ENCODE data around the gene CCT6A.
"Not testable (repeated sequence)": the region's sequence is repeated elsewhere in the genome, so short reads cannot be mapped to it uniquely, and the experiment has no call there.

The CCT6A gene, protein sequence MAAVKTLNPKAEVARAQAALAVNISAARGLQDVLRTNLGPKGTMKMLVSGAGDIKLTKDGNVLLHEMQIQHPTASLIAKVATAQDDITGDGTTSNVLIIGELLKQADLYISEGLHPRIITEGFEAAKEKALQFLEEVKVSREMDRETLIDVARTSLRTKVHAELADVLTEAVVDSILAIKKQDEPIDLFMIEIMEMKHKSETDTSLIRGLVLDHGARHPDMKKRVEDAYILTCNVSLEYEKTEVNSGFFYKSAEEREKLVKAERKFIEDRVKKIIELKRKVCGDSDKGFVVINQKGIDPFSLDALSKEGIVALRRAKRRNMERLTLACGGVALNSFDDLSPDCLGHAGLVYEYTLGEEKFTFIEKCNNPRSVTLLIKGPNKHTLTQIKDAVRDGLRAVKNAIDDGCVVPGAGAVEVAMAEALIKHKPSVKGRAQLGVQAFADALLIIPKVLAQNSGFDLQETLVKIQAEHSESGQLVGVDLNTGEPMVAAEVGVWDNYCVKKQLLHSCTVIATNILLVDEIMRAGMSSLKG

DNA sequence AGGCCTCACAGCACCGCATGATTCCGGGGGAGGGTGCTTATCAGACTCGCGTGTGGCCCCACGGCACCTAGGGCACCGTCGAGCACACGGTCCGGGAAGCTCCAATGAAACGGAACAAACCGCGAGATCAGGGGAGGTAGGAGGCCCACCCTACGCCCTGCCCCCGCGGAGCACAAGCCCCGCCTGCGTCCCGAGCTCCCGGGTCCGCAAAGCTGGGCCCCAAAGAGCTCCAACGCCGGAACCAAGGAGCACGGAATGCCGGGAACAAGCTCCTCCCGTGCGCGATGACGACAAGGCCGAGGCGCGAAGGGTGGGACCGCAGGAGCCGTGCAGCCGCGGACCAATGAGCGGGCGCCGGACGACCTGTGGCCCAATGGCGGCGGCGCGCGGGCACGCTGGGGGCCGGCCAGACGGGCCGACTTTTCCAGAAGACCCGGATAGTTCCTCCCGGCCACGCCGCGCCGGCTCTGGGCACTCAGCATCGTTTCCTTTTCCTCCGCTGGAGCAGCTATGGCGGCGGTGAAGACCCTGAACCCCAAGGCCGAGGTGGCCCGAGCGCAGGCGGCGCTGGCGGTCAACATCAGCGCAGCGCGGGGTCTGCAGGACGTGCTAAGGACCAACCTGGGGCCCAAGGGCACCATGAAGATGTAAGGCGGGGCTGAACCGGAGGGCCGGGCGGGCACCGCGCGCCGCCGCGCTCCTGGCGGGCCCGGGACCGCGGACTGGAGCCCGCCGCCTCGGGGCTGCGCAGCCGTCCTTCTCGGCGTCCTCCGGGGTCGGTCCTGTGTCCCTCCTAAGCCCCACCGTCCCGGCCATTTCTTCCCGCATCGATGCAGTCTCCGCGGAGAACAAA, at the start of gene CCT6A, which contains the start of gene PSPH:
Gene CCT6A (plus strand): TSS at position 427 of the 853 bp plus-strand sequence. CDS start 84 bp downstream, at position 511.
Gene PSPH (minus strand): TSS at position 106 of the 853 bp plus-strand sequence. CDS start 30,232 bp downstream, outside the sequence.
- DNase-seq (ENCODE audit: low read depth): peak; percentile 92

DNA sequence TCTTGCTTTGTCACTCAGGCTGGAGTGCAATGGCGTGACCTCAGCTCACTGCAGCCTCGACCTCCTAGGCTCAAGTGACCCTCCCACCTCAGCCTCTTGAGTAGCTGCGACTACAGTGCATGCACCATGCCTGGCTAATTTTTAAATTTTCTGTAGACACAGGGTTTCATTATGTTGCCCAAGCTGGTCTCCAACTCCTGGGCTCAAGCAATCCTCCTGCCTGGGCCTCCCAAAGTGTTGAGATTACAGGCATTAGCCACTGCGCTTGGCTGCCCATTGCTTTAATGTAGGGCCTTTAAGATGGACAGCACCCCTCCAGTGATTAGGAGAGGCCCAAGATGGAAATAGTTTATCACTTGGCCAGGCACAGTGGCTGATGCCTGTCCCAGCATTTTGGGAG, 47.8 kb upstream of the CCT6A start:
- no peak for DNase-seq (ENCODE audit: low read depth)

DNA sequence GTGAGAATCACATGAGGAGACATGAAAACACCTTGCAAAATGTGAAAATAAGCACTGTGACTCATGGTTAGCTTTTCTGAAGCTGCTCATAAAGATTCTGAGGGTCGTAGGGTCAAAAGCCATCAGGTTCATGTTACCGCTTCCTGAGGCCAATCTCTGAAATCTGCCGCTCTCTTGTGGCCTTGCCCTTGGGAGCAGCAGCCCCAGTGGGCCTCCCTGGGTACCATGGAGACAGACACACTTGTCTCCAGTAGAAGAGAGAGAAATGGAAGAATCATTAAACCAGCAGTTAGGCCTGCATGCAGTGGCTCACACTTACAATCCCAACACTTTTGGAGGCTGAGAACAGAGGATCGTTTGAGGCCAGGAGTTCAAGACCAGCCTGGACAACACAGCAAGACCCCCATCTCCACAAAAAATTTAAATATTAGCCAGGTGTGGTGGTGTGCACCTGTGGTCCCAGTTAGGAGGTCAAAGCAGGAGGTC, 44.4 kb upstream of the CCT6A start:
- no peak for DNase-seq (ENCODE audit: low read depth)

DNA sequence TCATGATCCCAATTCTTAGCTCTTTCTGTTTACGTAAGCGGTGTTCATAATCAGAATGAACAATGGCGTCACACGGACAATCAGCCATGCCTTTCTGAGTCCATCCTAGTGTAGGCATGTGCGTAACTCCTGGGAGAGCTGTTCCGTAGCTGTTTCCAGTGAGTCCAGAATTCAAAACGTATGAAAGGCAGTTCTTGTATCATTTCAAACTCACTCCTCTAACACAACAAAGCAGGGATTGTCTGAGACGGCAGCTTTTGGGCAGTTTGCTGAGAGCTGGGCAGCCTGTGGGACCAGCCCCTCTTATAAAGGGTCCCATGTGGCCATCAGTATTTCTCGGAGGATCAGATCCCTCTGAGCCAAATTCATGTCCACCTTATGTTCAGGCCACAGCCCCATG, 43.7 kb upstream of the CCT6A start:
- no peak for DNase-seq (ENCODE audit: low read depth)

DNA sequence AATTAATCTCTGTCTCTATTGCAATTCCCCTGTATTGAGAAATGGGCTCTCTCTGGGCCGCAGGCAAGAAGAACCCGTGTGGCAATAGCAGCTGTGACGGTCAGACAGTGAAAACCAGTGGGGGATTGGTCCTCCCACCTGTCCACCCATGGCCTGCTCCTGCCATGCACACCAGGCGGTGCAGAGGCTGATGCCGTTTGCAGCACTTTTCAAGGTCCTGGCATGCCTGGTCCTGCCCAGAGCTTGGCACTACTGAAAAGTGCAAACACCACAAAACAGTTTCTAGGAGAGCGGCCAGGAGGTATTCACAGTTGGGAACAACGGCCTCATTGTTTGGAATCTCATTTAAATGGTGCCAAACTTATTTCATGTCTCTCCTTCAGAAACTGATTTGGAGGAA, 41.9 kb upstream of the CCT6A start:
- no peak for DNase-seq (ENCODE audit: low read depth)

DNA sequence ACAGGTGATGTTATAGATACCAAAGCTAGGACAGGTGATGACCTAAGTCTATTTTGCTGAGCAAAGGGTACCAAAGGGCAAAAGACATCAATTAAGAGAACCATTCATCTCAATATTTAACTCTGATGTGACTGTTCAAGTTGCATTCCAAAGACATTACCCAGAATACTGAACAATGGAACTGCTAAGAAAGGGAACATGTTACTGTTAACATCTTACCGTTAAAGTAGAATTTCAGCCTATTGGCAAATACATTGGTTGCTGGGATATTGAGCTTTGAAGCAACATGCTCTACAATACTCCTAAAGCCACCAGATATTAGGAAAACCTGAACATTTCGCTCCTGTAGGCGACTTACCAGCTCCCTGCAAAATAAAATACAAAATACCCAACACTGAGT, 34.5 kb upstream of the CCT6A start:
- DNase-seq (ENCODE audit: low read depth): not testable (repeated sequence)

DNA sequence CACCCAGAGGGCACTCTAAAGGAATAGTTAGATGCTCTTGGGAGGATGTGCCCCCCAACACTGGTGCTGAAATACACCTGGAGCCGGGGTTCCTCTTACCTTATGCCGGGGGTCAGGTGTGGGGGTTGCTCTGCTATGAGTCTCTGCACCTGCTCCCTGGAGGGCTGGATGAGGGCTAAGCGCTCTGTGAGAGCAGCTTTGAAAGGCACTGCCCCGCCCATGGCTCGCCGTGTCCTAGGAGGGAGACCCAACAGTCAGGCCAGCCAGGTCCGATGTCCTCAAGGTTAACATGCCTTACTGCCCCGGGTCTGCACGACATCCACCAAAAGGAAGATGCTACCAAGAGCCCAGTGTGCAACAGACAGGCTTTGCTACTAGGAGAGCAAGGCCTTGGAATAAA, 32.1 kb upstream of the CCT6A start:
- DNase-seq (ENCODE audit: low read depth): no peak

DNA sequence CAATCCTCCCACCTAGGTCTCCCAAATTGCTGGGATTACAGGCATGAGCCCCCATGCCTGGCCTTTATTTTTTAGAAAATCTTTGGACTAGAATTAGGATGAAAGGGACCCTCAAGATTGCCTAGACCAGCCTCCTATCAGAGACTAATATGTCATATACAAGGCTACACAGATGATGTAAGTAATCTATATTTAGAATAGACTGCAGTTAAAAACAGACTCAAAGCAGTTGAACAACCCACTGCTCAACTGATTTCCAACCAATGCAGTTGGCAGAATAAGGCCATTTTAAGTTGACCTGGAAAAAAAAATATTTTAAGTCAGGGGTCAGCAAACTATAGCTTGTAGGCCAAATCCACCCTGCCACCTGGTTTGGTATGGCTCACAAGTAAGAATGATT, 28.1 kb upstream of the CCT6A start:
- no peak for DNase-seq (ENCODE audit: low read depth)

DNA sequence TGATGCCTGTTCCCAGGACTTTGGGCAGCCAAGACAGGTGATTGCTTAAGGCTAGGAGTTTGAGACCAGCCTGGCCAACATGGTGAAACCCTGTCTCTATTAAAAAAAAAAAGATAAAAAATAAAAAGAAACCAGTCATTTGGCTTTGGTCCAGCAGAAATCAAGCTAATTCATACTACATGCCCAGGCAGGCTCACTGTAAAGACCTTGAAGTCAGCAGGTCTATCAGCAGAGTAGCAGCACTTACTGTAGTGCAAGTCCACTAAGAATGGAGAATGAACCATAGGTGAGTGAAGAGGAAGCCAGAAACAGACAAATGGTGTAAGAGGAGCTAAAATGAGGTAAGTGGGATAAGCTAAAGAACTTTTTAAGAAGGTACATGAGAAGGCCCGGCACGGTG, 25.0 kb upstream of the CCT6A start:
- DNase-seq (ENCODE audit: low read depth): no peak

DNA sequence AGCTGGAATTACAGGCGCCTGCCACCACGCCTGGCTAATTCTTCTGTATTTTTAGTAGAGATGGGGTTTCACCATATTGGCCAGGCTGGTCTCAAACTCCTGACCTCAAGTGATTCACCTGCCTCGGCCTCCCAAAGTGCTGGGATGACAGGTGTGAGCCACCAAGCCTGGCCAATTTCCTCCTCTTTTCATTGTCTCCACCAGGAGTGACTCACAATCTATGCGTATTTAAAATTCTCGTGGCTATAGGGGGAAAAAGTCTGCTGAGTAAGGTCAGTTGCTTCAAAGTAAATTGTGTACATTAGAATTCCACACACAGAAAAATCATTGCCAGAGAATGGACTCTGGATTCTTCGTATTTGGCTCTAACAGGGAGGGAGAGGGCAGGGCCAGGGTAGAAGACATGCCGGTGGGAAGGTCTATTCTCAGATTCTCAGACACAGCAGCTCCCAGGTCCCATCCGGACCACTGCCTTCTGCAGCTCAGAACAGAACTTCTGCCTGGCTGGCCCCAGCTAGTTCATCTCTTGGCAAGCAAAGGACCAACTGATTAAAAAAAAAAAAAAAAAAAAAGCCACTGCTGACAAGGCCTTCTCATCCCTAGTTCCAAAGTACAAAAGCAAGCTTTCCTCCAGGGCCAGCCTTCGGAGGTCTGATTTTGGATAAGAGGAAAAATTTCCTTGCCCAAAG, 22.5 kb upstream of the CCT6A start:
- DNase-seq (ENCODE audit: low read depth): no peak

DNA sequence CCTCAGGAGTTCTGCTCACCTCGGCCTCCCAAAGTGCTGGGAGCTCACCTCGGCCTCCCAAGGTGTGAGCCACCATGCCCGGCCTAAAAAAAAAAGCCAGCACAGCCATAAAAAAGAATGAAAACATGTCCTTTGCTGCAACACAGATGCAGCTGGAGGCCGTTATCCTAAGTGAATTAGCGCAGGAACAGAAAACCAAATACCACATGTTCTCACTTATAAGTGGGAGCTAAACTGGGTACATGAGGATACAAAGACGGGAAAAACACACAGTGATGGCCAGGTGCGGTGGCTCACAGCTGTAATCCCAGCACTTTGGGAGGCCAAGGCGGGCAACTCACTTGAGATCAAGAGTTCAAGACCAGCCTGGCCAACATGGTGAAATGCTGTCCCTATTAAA, 21.2 kb upstream of the CCT6A start:
- no peak for DNase-seq (ENCODE audit: low read depth)

DNA sequence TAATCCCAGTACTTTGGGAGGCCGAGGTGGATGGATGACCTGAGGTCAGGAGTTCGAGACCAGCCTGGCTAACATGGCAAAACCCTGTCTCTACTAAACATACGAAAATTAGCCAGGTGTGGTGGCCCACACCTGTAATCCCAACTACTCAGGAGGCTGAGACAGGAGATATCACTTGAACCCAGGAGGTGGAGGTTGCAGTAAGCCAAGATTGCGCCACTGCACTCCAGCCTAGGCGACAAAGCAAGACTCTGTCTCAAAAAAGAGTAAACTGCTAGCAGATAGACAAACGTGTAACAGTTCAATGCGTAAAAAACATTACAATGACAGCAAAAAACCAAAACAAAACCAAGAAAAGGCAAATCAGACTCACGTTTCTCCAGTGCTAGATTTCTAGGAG, 20.0 kb upstream of the CCT6A start:
- DNase-seq (ENCODE audit: low read depth): not testable (repeated sequence)

DNA sequence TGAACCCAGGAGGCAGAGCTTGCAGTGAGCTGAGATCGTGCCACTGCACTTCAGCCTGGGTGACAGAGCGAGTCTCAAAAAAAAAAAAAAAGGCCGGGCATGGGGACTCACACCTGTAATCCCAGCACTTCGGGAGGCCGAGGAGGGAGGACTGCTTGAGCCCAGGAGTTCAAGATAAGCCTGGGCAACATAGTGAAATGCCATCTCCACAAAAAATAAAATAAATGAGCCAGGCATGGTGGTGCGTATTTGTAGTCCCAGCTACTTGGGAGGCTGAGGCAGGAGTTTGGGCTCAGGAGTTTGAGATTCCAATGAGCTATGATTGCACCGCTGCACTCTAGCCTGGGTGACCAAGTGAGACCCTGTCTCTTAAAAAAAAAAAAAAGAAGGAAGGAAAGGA, 19.0 kb upstream of the CCT6A start:
- not testable (repeated sequence) for DNase-seq (ENCODE audit: low read depth)

DNA sequence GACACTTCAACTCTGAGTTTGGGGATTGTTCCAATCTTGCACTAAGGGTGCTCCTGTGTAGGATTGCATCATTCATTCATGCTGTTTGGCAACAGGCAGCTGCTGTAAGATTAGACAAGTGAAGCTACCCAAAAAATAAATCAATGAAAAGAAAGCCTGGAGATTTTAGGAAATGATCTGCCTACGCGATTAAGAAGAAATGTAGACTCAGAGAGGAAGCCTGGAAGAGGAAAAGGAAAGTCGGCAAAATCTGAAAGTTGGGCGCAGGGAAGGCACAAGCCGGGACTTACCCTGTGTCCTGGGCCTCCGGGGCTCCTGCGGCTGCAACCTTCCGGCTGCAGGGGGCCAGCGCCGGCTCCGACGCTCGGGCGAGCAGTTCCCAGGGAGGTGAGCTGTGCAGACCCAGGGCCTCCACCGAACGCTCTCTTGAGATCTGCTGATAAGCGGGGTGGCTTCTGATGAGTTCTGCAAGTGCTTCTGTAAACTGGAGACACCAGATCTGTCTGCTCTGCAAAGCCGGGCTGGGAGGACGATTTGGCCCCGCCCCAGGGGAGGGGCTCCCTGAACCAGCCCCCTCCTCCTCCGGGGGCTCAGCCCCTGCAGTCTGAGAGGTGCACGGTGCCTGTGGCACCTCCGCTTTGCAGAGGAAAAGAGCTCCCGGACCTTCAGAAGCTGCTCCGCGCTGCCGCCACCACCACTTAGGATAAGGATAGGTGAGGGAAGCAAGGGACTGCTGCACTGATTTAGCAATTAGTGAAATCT, 17.7 kb upstream of the CCT6A start:
- peak; percentile 34 for DNase-seq (ENCODE audit: low read depth)

DNA sequence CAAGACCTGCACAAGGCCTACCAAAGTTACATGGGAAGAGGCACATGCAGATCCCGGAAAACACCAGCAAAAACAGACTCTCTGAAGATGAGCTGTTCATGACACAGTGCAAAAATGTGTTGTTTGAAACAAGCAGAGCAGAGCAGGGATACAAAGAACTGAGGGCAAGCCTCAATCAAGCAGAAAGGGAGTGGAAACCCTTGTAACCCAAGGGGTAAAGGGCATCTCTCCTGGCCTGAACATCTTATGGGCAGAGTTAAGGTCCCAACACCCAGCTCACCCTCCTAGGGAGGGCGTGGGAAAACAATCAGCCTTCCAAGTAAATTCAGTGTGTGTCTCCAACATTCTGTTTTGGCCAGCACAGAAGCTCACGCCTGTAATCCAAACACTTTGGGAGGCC, 10.8 kb upstream of the CCT6A start:
- DNase-seq (ENCODE audit: low read depth): no peak

DNA sequence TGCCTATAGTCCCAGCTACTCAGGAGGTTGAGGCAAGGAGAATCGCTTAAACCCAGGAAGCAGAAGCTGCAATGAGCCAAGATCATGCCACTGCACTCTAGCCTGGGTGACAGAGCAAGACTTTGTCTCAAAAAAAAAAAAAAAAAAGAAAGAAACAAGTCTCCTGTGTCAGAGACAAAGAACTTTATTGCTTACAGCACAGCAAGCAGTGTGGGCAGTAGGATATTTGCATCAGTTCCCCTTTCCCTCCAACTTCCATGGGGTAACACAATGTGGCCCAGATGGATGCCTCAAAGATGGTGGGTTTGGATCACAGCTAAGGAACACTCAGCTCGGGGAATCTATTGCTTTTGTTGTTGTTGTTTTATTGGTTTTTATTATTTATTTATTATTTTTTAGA, 5.8 kb upstream of the CCT6A start:
- not testable (repeated sequence) for DNase-seq (ENCODE audit: low read depth)

DNA sequence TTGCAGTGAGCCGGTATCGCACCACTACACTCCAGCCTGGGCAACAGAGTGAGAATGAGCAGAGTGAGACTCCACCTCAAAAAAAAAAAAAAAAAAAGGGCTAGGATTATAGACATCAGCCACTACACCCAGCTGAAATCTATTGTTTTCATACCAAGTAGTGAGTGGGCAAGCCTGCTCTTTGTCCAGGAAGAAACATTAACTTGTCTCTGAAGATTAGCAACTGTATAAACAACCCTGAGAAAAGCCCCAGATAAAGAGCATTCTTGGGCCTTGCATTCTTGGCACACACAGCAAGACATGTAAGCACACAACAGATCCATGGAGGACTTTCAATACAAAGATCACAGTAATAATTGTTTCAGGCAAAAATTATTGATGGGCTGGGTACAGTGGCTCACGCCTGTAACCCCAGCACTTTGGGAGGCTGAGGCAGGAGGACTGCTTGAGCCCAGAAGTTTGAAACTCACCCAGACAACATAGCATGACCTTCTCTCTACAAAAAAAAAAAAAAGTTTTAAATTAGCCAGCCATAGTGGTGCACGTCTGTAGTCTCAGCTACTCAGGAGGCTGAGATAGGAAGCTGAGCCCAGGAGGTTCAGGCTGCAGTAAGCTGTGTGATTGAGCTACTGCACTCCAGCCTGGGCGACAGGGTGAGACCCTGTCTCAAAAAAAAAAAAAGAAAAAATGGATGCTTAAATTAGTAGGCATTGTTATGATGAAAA, 4.7 kb upstream of the CCT6A start:
- peak; percentile 87 for DNase-seq (ENCODE audit: low read depth)

DNA sequence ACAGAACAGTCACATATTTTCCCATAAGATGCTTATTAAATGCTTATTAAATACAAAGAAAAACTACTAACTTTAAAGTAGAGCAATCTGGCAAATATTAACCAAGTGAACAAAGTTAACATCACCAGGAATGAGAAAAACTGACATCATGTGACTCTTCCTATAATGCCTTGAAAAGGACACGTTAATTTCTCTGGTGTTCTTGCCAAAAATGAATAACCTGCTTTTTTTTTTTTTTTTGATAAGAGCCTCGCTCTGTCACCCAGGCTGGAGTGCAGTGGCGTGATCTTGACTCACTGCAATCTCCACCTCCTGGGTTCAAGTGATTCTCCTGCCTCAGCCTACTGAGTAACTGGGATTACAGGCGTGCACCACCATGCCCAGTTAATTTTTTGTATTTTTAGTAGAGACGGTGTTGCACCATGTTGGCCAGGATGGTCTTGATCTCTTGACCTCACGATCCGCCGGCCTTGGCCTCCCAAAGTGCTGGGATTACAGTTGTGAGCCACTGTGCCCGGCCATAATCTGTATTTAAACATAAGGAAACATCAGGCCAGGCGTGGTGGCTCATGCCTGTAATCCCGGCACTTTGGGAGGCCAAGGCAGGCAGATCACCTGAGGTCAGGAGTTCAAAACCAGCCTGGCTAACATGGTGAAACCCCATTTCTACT, 4.0 kb upstream of the CCT6A start:
- not testable (repeated sequence) for DNase-seq (ENCODE audit: low read depth)

DNA sequence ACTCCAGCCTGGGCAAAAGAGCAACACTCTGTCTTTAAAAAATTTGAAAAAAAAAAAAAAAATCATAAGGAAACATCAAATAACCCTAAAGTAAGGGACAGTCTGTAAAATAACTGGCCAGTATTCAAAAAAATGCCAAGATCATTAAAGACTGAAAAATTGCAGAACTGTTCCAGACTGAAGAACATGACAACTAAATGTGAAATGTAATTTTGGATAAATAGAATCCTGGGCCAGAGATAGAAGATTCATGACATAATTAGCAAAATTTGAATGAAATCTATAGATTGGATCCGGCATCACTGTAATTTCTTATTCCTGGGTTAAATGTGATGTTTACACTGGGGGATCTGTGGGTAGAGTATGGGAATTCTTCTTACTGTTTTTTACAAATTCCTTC, 3.3 kb upstream of the CCT6A start:
- DNase-seq (ENCODE audit: low read depth): no peak

DNA sequence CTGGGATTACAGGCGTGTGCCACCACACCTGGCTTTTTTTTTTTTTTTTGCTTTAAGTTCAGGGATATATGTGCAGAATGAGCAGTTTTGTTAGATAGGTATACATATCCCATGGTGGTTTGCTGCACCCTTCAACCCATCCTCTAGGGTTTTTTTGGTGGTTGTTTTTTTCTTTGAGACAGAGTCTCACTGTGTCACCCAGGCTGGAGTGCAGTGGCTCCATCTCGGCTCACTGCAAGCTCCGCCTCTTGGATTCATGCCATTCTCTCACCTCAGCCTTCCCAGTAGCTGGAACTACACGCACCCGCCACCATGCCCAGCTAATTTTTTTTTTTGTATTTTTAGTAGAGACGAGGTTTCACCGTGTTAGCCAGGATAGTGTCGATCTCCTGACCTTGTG, 2.8 kb upstream of the CCT6A start:
- not testable (repeated sequence) for DNase-seq (ENCODE audit: low read depth)

Measured in GM04503 (cell line).